ENCODE data around the gene MBIP. TPM values are rescaled to one million over a fixed set of nuclear protein-coding genes. Genes with fewer than 3 reads are reported as not detected.

Gene MBIP
- total RNA-seq, 5 donors from 2014 or later (not counting 1 experiment from before 2014, with no cell fraction given): 15.4 to 42.9 (median 17.8) TPM

GRCh38 chr14:36264107-36264506 lies 56.3 kb downstream of the MBIP start:
- no peaks in the 10 kb centered on the region for H3K4me1 ChIP-seq (ENCODE audit: control insufficient read depth in 1 of 2, extremely low read depth in 1 of 2, insufficient read depth in 2 of 2, low read length in 2 of 2)
- ATAC-seq (replicated peaks in 1 of 4): no peak
- H3K4me3 ChIP-seq (ENCODE audit: control insufficient read depth in 1 of 2, extremely low read depth in 1 of 2, low read length in 1 of 2): no peak overlapping the region
- POLR2A ChIA-PET: no interaction called here
- H3K27me3 ChIP-seq (replicated peaks in 1 of 2; ENCODE audit: control insufficient read depth in 2 of 2, extremely low read depth in 1 of 2, insufficient read depth in 2 of 2, low read length in 1 of 2): peaks cover 0 to 2% of the 10 kb centered on the region in 2 experiments
- CTCF ChIA-PET: no interaction called here
- no peak for DNase-seq
- no peak overlapping the region for H3K4me3 Mint-ChIP-seq
- no peaks in the 10 kb centered on the region for H3K36me3 ChIP-seq (ENCODE audit: control insufficient read depth in 2 of 2, extremely low read depth in 1 of 2, insufficient read depth in 1 of 2, low read length in 1 of 2)
- no peaks in the 10 kb centered on the region for H3K36me3 Mint-ChIP-seq
- H3K27ac ChIP-seq (ENCODE audit: low read length): no peak overlapping the region
- no peaks in the 10 kb centered on the region for H3K9me3 Mint-ChIP-seq
- H3K9me3 ChIP-seq: no peaks in the 10 kb centered on the region
- no peaks in the 10 kb centered on the region for H3K4me1 Mint-ChIP-seq
- H3K27me3 Mint-ChIP-seq: peaks cover 17 to 32% of the 10 kb centered on the region in 2 donors
- no peak overlapping the region for H3K27ac Mint-ChIP-seq

- Histone ChIP-seq H3K4me1 (ENCODE audit: control insufficient read depth in 1 of 2, extremely low read depth in 1 of 2, insufficient read depth in 2 of 2, low read length in 2 of 2) (no peaks in the 10 kb centered on the region), H3K27me3 (replicated peaks in 1 of 2; ENCODE audit: control insufficient read depth in 2 of 2, extremely low read depth in 1 of 2, insufficient read depth in 2 of 2, low read length in 1 of 2) (no peaks in the 10 kb centered on the region), H3K9me3 (no peaks in the 10 kb centered on the region), H3K4me3 (ENCODE audit: control insufficient read depth in 1 of 2, extremely low read depth in 1 of 2, low read length in 1 of 2) (no peak overlapping the region), H3K27ac (ENCODE audit: low read length) (no peak overlapping the region), H3K36me3 (ENCODE audit: control insufficient read depth in 2 of 2, extremely low read depth in 1 of 2, insufficient read depth in 1 of 2, low read length in 1 of 2) (no peaks in the 10 kb centered on the region)
- CTCF ChIA-PET: no interaction called here
- 80% methylated on average over 1 of the region's 2 CpGs for WGBS (ENCODE audit: insufficient coverage)
- ATAC-seq (replicated peaks in 1 of 4): no peak
- Mint-ChIP-seq H3K4me3 (no peak overlapping the region), H3K9me3 (no peaks in the 10 kb centered on the region), H3K4me1 (no peaks in the 10 kb centered on the region), H3K36me3 (no peaks in the 10 kb centered on the region), H3K27me3 (peaks cover 6 to 20% of the 10 kb centered on the region in 2 donors), H3K27ac (no peak overlapping the region)
- DNase-seq: no peak
- POLR2A ChIA-PET: no interaction called here
Measured at GRCh38 chr14:36260970-36261640, 59.3 kb downstream of the MBIP start.

- WGBS (ENCODE audit: insufficient coverage): 7% methylated on average over 1 of the region's 3 CpGs
- CTCF ChIA-PET: no interaction called here
Measured at GRCh38 chr14:36258241-36258640, 62.2 kb downstream of the MBIP start.

GRCh38 chr14:36256126-36256801 lies 64.2 kb downstream of the MBIP start:
- H3K4me3 Mint-ChIP-seq: no peak overlapping the region
- Histone ChIP-seq H3K4me3 (ENCODE audit: control insufficient read depth in 1 of 2, extremely low read depth in 1 of 2, low read length in 1 of 2) (no peak overlapping the region), H3K27me3 (replicated peaks in 1 of 2; ENCODE audit: control insufficient read depth in 2 of 2, extremely low read depth in 1 of 2, insufficient read depth in 2 of 2, low read length in 1 of 2) (peaks cover 0 to 2% of the 10 kb centered on the region in 2 experiments), H3K4me1 (ENCODE audit: control insufficient read depth in 1 of 2, extremely low read depth in 1 of 2, insufficient read depth in 2 of 2, low read length in 2 of 2) (no peaks in the 10 kb centered on the region), H3K9me3 (no peaks in the 10 kb centered on the region), H3K27ac (ENCODE audit: low read length) (no peak overlapping the region), H3K36me3 (ENCODE audit: control insufficient read depth in 2 of 2, extremely low read depth in 1 of 2, insufficient read depth in 1 of 2, low read length in 1 of 2) (no peaks in the 10 kb centered on the region)
- no peaks in the 10 kb centered on the region for H3K9me3 Mint-ChIP-seq
- CTCF ChIA-PET: no interaction called here
- peaks cover 7 to 9% of the 10 kb centered on the region in 2 donors for H3K27me3 Mint-ChIP-seq
- H3K36me3 Mint-ChIP-seq: no peaks in the 10 kb centered on the region
- DNase-seq (no peak), ATAC-seq (replicated peaks in 1 of 4) (no peak)
- no peak overlapping the region for H3K27ac Mint-ChIP-seq
- POLR2A ChIA-PET: no interaction called here
- WGBS (ENCODE audit: insufficient coverage): 71% methylated on average over 2 of the region's 7 CpGs
- H3K4me1 Mint-ChIP-seq: no peaks in the 10 kb centered on the region

More at GRCh38 chr14:36258241-36258640, 62.2 kb downstream of the MBIP start:
- Mint-ChIP-seq H3K9me3 (no peaks in the 10 kb centered on the region), H3K4me3 (no peak overlapping the region), H3K36me3 (no peaks in the 10 kb centered on the region), H3K27me3 (peaks cover 6 to 12% of the 10 kb centered on the region in 2 donors), H3K4me1 (no peaks in the 10 kb centered on the region), H3K27ac (no peak overlapping the region)
- Histone ChIP-seq H3K36me3 (ENCODE audit: control insufficient read depth in 2 of 2, extremely low read depth in 1 of 2, insufficient read depth in 1 of 2, low read length in 1 of 2) (no peaks in the 10 kb centered on the region), H3K4me1 (ENCODE audit: control insufficient read depth in 1 of 2, extremely low read depth in 1 of 2, insufficient read depth in 2 of 2, low read length in 2 of 2) (no peaks in the 10 kb centered on the region), H3K4me3 (ENCODE audit: control insufficient read depth in 1 of 2, extremely low read depth in 1 of 2, low read length in 1 of 2) (no peak overlapping the region), H3K9me3 (no peaks in the 10 kb centered on the region), H3K27ac (ENCODE audit: low read length) (no peak overlapping the region), H3K27me3 (replicated peaks in 1 of 2; ENCODE audit: control insufficient read depth in 2 of 2, extremely low read depth in 1 of 2, insufficient read depth in 2 of 2, low read length in 1 of 2) (no peaks in the 10 kb centered on the region)
- no peak for ATAC-seq (replicated peaks in 1 of 4)
- no peak for DNase-seq
- POLR2A ChIA-PET: no interaction called here

- H3K4me1 ChIP-seq (ENCODE audit: control insufficient read depth in 1 of 2, extremely low read depth in 1 of 2, insufficient read depth in 2 of 2, low read length in 2 of 2): no peaks in the 10 kb centered on the region
- Mint-ChIP-seq H3K36me3 (no peaks in the 10 kb centered on the region), H3K4me1 (no peaks in the 10 kb centered on the region), H3K4me3 (no peak overlapping the region), H3K27ac (no peak overlapping the region), H3K9me3 (peaks cover 3% of the 10 kb centered on the region in 3 donors), H3K27me3 (peaks cover 7 to 9% of the 10 kb centered on the region in 2 donors)
- H3K27me3 ChIP-seq (replicated peaks in 1 of 2; ENCODE audit: control insufficient read depth in 2 of 2, extremely low read depth in 1 of 2, insufficient read depth in 2 of 2, low read length in 1 of 2): peaks cover 0 to 2% of the 10 kb centered on the region in 2 experiments
- no peak overlapping the region for H3K4me3 ChIP-seq (ENCODE audit: control insufficient read depth in 1 of 2, extremely low read depth in 1 of 2, low read length in 1 of 2)
- H3K9me3 ChIP-seq: no peaks in the 10 kb centered on the region
- WGBS (ENCODE audit: insufficient coverage): 92% methylated on average over 7 of the region's 8 CpGs
- no peak overlapping the region for H3K27ac ChIP-seq (ENCODE audit: low read length)
- ChIA-PET CTCF (no interaction called here), POLR2A (interaction anchor here in 1 of 2 donors (0.7 kb wide), 1 partner anchor 105 kb away, joined by 3 read pairs; no protein-coding TSS in a partner anchor)
- DNase-seq (no peak), ATAC-seq (replicated peaks in 1 of 4) (no peak)
- no peaks in the 10 kb centered on the region for H3K36me3 ChIP-seq (ENCODE audit: control insufficient read depth in 2 of 2, extremely low read depth in 1 of 2, insufficient read depth in 1 of 2, low read length in 1 of 2)
Measured at GRCh38 chr14:36254020-36254624, 66.3 kb downstream of the MBIP start.
